GM12878 (cell line): ENCODE data around the gene FOXP3. TPM values are rescaled to one million over a fixed set of nuclear protein-coding genes. Genes with fewer than 3 reads are reported as not detected.

ENCODE experiments used
- CHD4 ChIP-seq: fragments of 200-600 bp; sonication (generic); IDR thresholded peaks from 2 replicates; pipeline ENCODE4 v1.6.1; 2016; ENCODE audit warnings: mild to moderate bottlenecking
- ETV6 ChIP-seq, 2 experiments: fragments of 450-650 bp in 1 of 2; IDR thresholded peaks in 1 of 2; conservative IDR thresholded peaks in 1 of 2; 2 replicates each; pipeline ENCODE4 v1.6.1; 2014; ENCODE audit warnings: antibody characterized with exemption in 1 of 2, borderline replicate concordance in 1 of 2, low read depth in 1 of 2, mild to moderate bottlenecking in 1 of 2, moderate library complexity in 1 of 2
- STAT1 ChIP-seq: fragments of 450-650 bp; conservative IDR thresholded peaks from 2 replicates; pipeline ENCODE4 v1.6.1; 2014; ENCODE audit warnings: antibody characterized with exemption, mild to moderate bottlenecking
- STAT3 ChIP-seq: IDR thresholded peaks from 2 replicates; pipeline ENCODE4 v1.6.1; 2011; ENCODE audit warnings: low read depth, low read length, improper control_type of control experiment
- TAF1 ChIP-seq: IDR thresholded peaks from 2 replicates; pipeline ENCODE4 v1.6.1; 2011; ENCODE audit warnings: mild to moderate bottlenecking, low read depth, low read length, borderline replicate concordance
- TCF12 ChIP-seq: IDR thresholded peaks from 2 replicates; pipeline ENCODE4 v1.6.1; 2011; ENCODE audit warnings: low read depth, mild to moderate bottlenecking, low read length
- polyA plus RNA-seq, 11 experiments: library from polyadenylated mRNA; depleted of rRNA in 4 of 11; unstranded in 6 of 11; stranded (reverse) in 5 of 11; fragments of >200 nt; fragmentation: Nextera tagmentation in 4 of 11; fragmentation: Illumina TruSeq in 1 of 11; extraction: Ambion mirVana in 4 of 11; extraction: Trizol in 1 of 11; gene quantifications; 1 replicate in 1 of 11; 2 replicates in 10 of 11; pipeline versions ENCODE4 v1.2.1 to v1.2.3, GENCODE V29; 2011 to 2016; ENCODE audit warnings: inconsistent platforms in 2 of 11, missing spikeins in 2 of 11, low read depth in 1 of 11
- total RNA-seq, 4 experiments: library from RNA; depleted of rRNA in 3 of 4; stranded (reverse); fragments of >200 nt in 3 of 4; fragmentation: Illumina TruSeq in 1 of 4; extraction: Trizol in 1 of 4; gene quantifications; 2 replicates each; pipeline versions ENCODE4 v1.2.1 to v1.2.3, GENCODE V29; 2013 to 2021
- TF ChIP-seq, protein P1 (sequence below): fragments of 450-650 bp; IDR thresholded peaks from 2 replicates; pipeline ENCODE4 v1.6.1; 2014; ENCODE audit warnings: mild to moderate bottlenecking

FOXP3 gene
- total and polyA plus RNA-seq, 10 of the 15 experiments (the other 5 are each of a cell fraction or from before 2014, with no cell fraction given) = 0.02 to 0.21 (median 0.08) TPM; not detected in 3

DNA sequence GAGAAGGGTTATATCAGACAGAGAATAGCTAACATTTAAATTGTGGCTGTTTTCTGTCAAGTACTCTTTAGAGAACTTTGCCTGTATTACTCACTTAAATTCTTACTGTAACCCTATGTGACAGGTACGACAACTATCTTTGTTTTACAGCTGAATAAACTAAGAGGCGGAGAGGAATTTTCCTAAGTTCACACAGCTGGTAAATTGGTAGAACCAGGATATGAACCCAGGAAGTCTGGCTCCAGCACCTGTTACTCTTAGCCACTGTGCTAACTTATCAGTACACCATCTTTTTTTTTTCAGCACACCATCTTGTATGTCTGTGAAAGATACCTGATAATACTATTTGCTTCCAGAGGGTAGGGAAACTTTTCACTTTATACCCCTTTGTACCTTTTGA, 62.5 kb downstream of the FOXP3 start (continued):
- TF ChIP-seq TCF12 (no peak), STAT3 (no peak), CHD4 (no peak), TAF1 (no peak), STAT1 (no peak), ETV6 (conservative IDR thresholded peaks at IDR 0.05 in 1 of 2, IDR thresholded peaks at IDR 0.05 in 1 of 2; ENCODE audit: borderline replicate concordance in 1 of 2, low read depth in 1 of 2) (no peak)
- TF ChIP-seq, protein P1, sequence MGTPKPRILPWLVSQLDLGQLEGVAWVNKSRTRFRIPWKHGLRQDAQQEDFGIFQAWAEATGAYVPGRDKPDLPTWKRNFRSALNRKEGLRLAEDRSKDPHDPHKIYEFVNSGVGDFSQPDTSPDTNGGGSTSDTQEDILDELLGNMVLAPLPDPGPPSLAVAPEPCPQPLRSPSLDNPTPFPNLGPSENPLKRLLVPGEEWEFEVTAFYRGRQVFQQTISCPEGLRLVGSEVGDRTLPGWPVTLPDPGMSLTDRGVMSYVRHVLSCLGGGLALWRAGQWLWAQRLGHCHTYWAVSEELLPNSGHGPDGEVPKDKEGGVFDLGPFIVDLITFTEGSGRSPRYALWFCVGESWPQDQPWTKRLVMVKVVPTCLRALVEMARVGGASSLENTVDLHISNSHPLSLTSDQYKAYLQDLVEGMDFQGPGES = no peak

Other genes with a start within 250 kb of the FOXP3 start
Only the 7 nearest of the 15 such genes appear.
- gene SYP, start 64.5 kb downstream of the FOXP3 start, total RNA-seq (2014; rRNA removed) = 0.68 and 0.76 TPM in 2 replicates
- gene SYP, start 64.5 kb downstream of the FOXP3 start, total RNA-seq (2014; rRNA removed; fragmentation: Illumina TruSeq; extraction: Trizol) = 0.81 and 1.0 TPM in 2 replicates
- gene SYP, start 64.5 kb downstream of the FOXP3 start, total RNA-seq (2021) = 0.48 and 0.49 TPM in 2 replicates
- 0.85 and 0.87 TPM in 2 replicates for gene SYP, start 64.5 kb downstream of the FOXP3 start, polyA plus RNA-seq (2011; rRNA removed)
- gene SYP, start 64.5 kb downstream of the FOXP3 start, polyA plus RNA-seq (2014; fragmentation: Illumina TruSeq; extraction: Trizol) = 0.68 and 0.86 TPM in 2 replicates
- under 1 TPM; 0.34 to 0.47 TPM for gene SYP, start 64.5 kb downstream of the FOXP3 start, polyA plus RNA-seq (2014; fragmentation: Nextera tagmentation; extraction: Ambion mirVana)
- 1.2 and 1.7 TPM in 2 replicates for gene SYP, start 64.5 kb downstream of the FOXP3 start, polyA plus RNA-seq (2014; rRNA removed)
- 1 to 10 TPM; 1.0 to 1.1 TPM for gene SYP, start 64.5 kb downstream of the FOXP3 start, polyA plus RNA-seq (2016; fragmentation: Nextera tagmentation; extraction: Ambion mirVana)
- not detected in 2 replicates for gene CACNA1F, start 31.4 kb downstream of the FOXP3 start, total RNA-seq (2014; rRNA removed)
- gene CACNA1F, start 31.4 kb downstream of the FOXP3 start, total RNA-seq (2014; rRNA removed; fragmentation: Illumina TruSeq; extraction: Trizol) = not detected in 2 replicates
- 0.05 TPM in 2 replicates for gene CACNA1F, start 31.4 kb downstream of the FOXP3 start, total RNA-seq (2021)
- gene CACNA1F, start 31.4 kb downstream of the FOXP3 start, polyA plus RNA-seq (2011; rRNA removed) = 0.03 and 0.19 TPM in 2 replicates
- 0.01 TPM in 1 of 2 replicates, not detected in the other for gene CACNA1F, start 31.4 kb downstream of the FOXP3 start, polyA plus RNA-seq (2014; fragmentation: Illumina TruSeq; extraction: Trizol)
- not detected for gene CACNA1F, start 31.4 kb downstream of the FOXP3 start, polyA plus RNA-seq (2014; fragmentation: Nextera tagmentation; extraction: Ambion mirVana)
- gene CACNA1F, start 31.4 kb downstream of the FOXP3 start, polyA plus RNA-seq (2014; rRNA removed) = 0.04 and 0.13 TPM in 2 replicates
- under 1 TPM in 1 of 2 experiments, not detected in 1; 0.32 TPM for gene CACNA1F, start 31.4 kb downstream of the FOXP3 start, polyA plus RNA-seq (2016; fragmentation: Nextera tagmentation; extraction: Ambion mirVana)
- gene CCDC22, start 29.2 kb downstream of the FOXP3 start, total RNA-seq (2014; rRNA removed) = 14.5 and 16.8 TPM in 2 replicates
- 5.1 and 5.2 TPM in 2 replicates for gene CCDC22, start 29.2 kb downstream of the FOXP3 start, total RNA-seq (2014; rRNA removed; fragmentation: Illumina TruSeq; extraction: Trizol)
- gene CCDC22, start 29.2 kb downstream of the FOXP3 start, total RNA-seq (2021) = 23.6 and 24.6 TPM in 2 replicates
- gene CCDC22, start 29.2 kb downstream of the FOXP3 start, polyA plus RNA-seq (2011; rRNA removed) = 4.4 and 13.9 TPM in 2 replicates
- 1.8 and 5.0 TPM in 2 replicates for gene CCDC22, start 29.2 kb downstream of the FOXP3 start, polyA plus RNA-seq (2014; fragmentation: Illumina TruSeq; extraction: Trizol)
- gene CCDC22, start 29.2 kb downstream of the FOXP3 start, polyA plus RNA-seq (2014; fragmentation: Nextera tagmentation; extraction: Ambion mirVana) = 1 to 10 TPM in 1 of 2 experiments, under 1 TPM in 1; 0.34 to 1.6 TPM
- gene CCDC22, start 29.2 kb downstream of the FOXP3 start, polyA plus RNA-seq (2014; rRNA removed) = 15.1 and 18.6 TPM in 2 replicates
- 10 to 100 TPM; 16.1 to 18.2 TPM for gene CCDC22, start 29.2 kb downstream of the FOXP3 start, polyA plus RNA-seq (2016; fragmentation: Nextera tagmentation; extraction: Ambion mirVana)
- gene PPP1R3F, start 5.1 kb upstream of the FOXP3 start, total RNA-seq (2014; rRNA removed) = 2.2 and 2.4 TPM in 2 replicates
- 1.0 and 1.3 TPM in 2 replicates for gene PPP1R3F, start 5.1 kb upstream of the FOXP3 start, total RNA-seq (2014; rRNA removed; fragmentation: Illumina TruSeq; extraction: Trizol)
- 3.3 and 5.7 TPM in 2 replicates for gene PPP1R3F, start 5.1 kb upstream of the FOXP3 start, total RNA-seq (2021)
- gene PPP1R3F, start 5.1 kb upstream of the FOXP3 start, polyA plus RNA-seq (2011; rRNA removed) = 0.13 and 0.53 TPM in 2 replicates
- gene PPP1R3F, start 5.1 kb upstream of the FOXP3 start, polyA plus RNA-seq (2014; fragmentation: Illumina TruSeq; extraction: Trizol) = 0.70 and 0.97 TPM in 2 replicates
- gene PPP1R3F, start 5.1 kb upstream of the FOXP3 start, polyA plus RNA-seq (2014; fragmentation: Nextera tagmentation; extraction: Ambion mirVana) = under 1 TPM; 0.18 to 0.26 TPM
- 4.4 and 4.8 TPM in 2 replicates for gene PPP1R3F, start 5.1 kb upstream of the FOXP3 start, polyA plus RNA-seq (2014; rRNA removed)
- 1 to 10 TPM in 1 of 2 experiments, under 1 TPM in 1; 0.76 to 3.4 TPM for gene PPP1R3F, start 5.1 kb upstream of the FOXP3 start, polyA plus RNA-seq (2016; fragmentation: Nextera tagmentation; extraction: Ambion mirVana)
- not detected in 2 replicates for gene GAGE10, start 38.9 kb upstream of the FOXP3 start, total RNA-seq (2014; rRNA removed)
- not detected in 2 replicates for gene GAGE10, start 38.9 kb upstream of the FOXP3 start, total RNA-seq (2014; rRNA removed; fragmentation: Illumina TruSeq; extraction: Trizol)
- gene GAGE10, start 38.9 kb upstream of the FOXP3 start, total RNA-seq (2021) = not detected in 2 replicates
- not detected in 2 replicates for gene GAGE10, start 38.9 kb upstream of the FOXP3 start, polyA plus RNA-seq (2011; rRNA removed)
- not detected in 2 replicates for gene GAGE10, start 38.9 kb upstream of the FOXP3 start, polyA plus RNA-seq (2014; fragmentation: Illumina TruSeq; extraction: Trizol)
- not detected for gene GAGE10, start 38.9 kb upstream of the FOXP3 start, polyA plus RNA-seq (2014; fragmentation: Nextera tagmentation; extraction: Ambion mirVana)
- gene GAGE10, start 38.9 kb upstream of the FOXP3 start, polyA plus RNA-seq (2014; rRNA removed) = not detected in 2 replicates
- gene GAGE10, start 38.9 kb upstream of the FOXP3 start, polyA plus RNA-seq (2016; fragmentation: Nextera tagmentation; extraction: Ambion mirVana) = not detected
- gene GAGE12J, start 57.3 kb upstream of the FOXP3 start, total RNA-seq (2014; rRNA removed) = not detected in 2 replicates
- not detected in 2 replicates for gene GAGE12J, start 57.3 kb upstream of the FOXP3 start, total RNA-seq (2014; rRNA removed; fragmentation: Illumina TruSeq; extraction: Trizol)
- not detected in 2 replicates for gene GAGE12J, start 57.3 kb upstream of the FOXP3 start, total RNA-seq (2021)
- not detected in 2 replicates for gene GAGE12J, start 57.3 kb upstream of the FOXP3 start, polyA plus RNA-seq (2011; rRNA removed)
- not detected in 2 replicates for gene GAGE12J, start 57.3 kb upstream of the FOXP3 start, polyA plus RNA-seq (2014; fragmentation: Illumina TruSeq; extraction: Trizol)
- gene GAGE12J, start 57.3 kb upstream of the FOXP3 start, polyA plus RNA-seq (2014; fragmentation: Nextera tagmentation; extraction: Ambion mirVana) = not detected
- gene GAGE12J, start 57.3 kb upstream of the FOXP3 start, polyA plus RNA-seq (2014; rRNA removed) = not detected in 2 replicates
- not detected for gene GAGE12J, start 57.3 kb upstream of the FOXP3 start, polyA plus RNA-seq (2016; fragmentation: Nextera tagmentation; extraction: Ambion mirVana)
- not detected in 2 replicates for gene GAGE13, start 66.9 kb upstream of the FOXP3 start, total RNA-seq (2014; rRNA removed)
- gene GAGE13, start 66.9 kb upstream of the FOXP3 start, total RNA-seq (2014; rRNA removed; fragmentation: Illumina TruSeq; extraction: Trizol) = not detected in 2 replicates
- gene GAGE13, start 66.9 kb upstream of the FOXP3 start, total RNA-seq (2021) = not detected in 2 replicates
- 0.32 TPM in 1 of 2 replicates, not detected in the other for gene GAGE13, start 66.9 kb upstream of the FOXP3 start, polyA plus RNA-seq (2011; rRNA removed)
- gene GAGE13, start 66.9 kb upstream of the FOXP3 start, polyA plus RNA-seq (2014; fragmentation: Illumina TruSeq; extraction: Trizol) = not detected in 2 replicates
- not detected for gene GAGE13, start 66.9 kb upstream of the FOXP3 start, polyA plus RNA-seq (2014; fragmentation: Nextera tagmentation; extraction: Ambion mirVana)
- not detected in 2 replicates for gene GAGE13, start 66.9 kb upstream of the FOXP3 start, polyA plus RNA-seq (2014; rRNA removed)
- not detected for gene GAGE13, start 66.9 kb upstream of the FOXP3 start, polyA plus RNA-seq (2016; fragmentation: Nextera tagmentation; extraction: Ambion mirVana)